ENCODE results near the gene CKS2. TPM values are rescaled to one million over a fixed set of nuclear protein-coding genes. Genes with fewer than 3 reads are reported as not detected.
"Not testable (repeated sequence)": the region's sequence is repeated elsewhere in the genome, so short reads cannot be mapped to it uniquely, and the experiment has no call there.

CKS2 gene
- 10 to 100 TPM in 3 of 4 donors, not detected in 1; 14.5 to 28.8 (median 16.0) TPM for total RNA-seq

GRCh38 chr9:89310475-89311345, at the start of gene CKS2:
TSS of gene CKS2 (plus strand) at chr9:89311195. CDS start at chr9:89311293, 98 bp downstream.
- TF ChIP-seq POLR2A (IDR thresholded peaks at IDR 0.05) (peak; percentile 97), POLR2AphosphoS5 (IDR thresholded peaks at IDR 0.05) (peak; percentile 96 to 99 (median 97)), EP300 (IDR thresholded peaks at IDR 0.05; ENCODE audit: low read depth) (peak; percentile 62)
- TF ChIP-seq, protein P1, sequence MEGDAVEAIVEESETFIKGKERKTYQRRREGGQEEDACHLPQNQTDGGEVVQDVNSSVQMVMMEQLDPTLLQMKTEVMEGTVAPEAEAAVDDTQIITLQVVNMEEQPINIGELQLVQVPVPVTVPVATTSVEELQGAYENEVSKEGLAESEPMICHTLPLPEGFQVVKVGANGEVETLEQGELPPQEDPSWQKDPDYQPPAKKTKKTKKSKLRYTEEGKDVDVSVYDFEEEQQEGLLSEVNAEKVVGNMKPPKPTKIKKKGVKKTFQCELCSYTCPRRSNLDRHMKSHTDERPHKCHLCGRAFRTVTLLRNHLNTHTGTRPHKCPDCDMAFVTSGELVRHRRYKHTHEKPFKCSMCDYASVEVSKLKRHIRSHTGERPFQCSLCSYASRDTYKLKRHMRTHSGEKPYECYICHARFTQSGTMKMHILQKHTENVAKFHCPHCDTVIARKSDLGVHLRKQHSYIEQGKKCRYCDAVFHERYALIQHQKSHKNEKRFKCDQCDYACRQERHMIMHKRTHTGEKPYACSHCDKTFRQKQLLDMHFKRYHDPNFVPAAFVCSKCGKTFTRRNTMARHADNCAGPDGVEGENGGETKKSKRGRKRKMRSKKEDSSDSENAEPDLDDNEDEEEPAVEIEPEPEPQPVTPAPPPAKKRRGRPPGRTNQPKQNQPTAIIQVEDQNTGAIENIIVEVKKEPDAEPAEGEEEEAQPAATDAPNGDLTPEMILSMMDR (IDR thresholded peaks at IDR 0.05): peak in 1 of 5 experiments; percentile 9
- H3K4me3 ChIP-seq: peak within 1 kb of the TSS; percentile 80 to 94 (median 84)
- H3K9me3 ChIP-seq: no peaks in the 10 kb centered on the region
- no peaks in the 10 kb centered on the region for H3K36me3 ChIP-seq
- H3K27ac ChIP-seq: peak within 1 kb of the TSS; percentile 96 to 100 (median 100)
- intact Hi-C loops (cut with DNase I; ENCODE audit: low total_unique reads): no loop called here
- in situ Hi-C loops (cut with MboI; ENCODE audit: low pct_ligation_motif_present in 1 of 4, low pct_unique_long_range_greater_than_20kb in 1 of 4, low sequenced_read_pairs in 3 of 4): no loop called here
- WGBS, 2 donors (ENCODE audit: low coverage in 1 of 2): 1% methylated on average over 59 of the region's 86 CpGs; no CpG with 5 or more reads in 1 of the 2 donors
- peaks cover 9 to 33% (median 19%) of the 10 kb centered on the region in 4 donors for H3K4me1 ChIP-seq
- no peaks in the 10 kb centered on the region for H3K27me3 ChIP-seq
- DNase-seq: peak; percentile 100

DNA sequence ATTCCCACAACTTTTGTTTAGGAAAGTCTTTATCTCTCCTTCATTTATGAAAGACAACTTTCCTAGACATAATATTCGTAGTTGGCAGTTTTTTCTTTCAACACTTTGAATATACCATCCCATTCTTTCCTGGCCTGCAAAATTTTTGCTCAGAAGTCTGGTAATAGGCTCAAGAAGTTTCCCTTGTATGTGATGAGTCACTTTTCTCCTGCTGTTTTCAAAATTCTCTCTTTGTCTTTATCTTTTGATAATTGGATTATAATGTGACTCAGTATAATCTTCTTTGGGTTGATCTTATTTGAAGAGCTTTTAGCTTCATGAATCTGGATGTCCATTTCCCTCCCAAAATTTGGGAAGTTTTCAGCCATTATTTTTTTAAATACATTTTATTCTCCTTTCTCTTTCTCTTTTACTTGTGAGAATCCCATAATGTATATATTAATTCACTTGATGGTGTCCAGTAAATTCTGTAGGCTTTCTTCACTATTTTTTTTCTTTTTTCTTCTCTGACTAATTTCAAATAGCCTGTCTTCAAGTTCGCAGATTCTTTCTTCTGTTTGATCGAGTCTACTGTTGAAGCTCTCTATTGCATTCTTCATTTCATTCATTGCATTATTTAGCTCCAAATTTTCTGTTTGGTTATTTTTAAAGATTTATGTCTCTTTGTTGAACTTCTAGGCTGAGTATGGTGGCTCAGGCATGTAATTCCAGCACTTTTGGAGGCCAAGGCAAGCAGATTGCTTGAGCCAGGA, 37.3 kb upstream of the CKS2 start:
- peaks cover 0 to 2% (median 0%) of the 10 kb centered on the region in 4 donors for H3K36me3 ChIP-seq
- H3K4me1 ChIP-seq: peaks cover 0 to 1% (median 0%) of the 10 kb centered on the region in 4 donors
- no peak for DNase-seq
- intact Hi-C loops (cut with DNase I; ENCODE audit: low total_unique reads): no loop called here
- H3K4me3 ChIP-seq: no peak overlapping the region
- H3K9me3 ChIP-seq: peaks cover 20% of the 10 kb centered on the region in 2 donors
- in situ Hi-C loops (cut with MboI; ENCODE audit: low pct_ligation_motif_present in 1 of 4, low pct_unique_long_range_greater_than_20kb in 1 of 4, low sequenced_read_pairs in 3 of 4): no loop called here
- WGBS, 2 donors (ENCODE audit: low coverage in 1 of 2): 95 to 96% methylated on average over 3 of the region's 3 CpGs
- TF ChIP-seq EP300 (IDR thresholded peaks at IDR 0.05; ENCODE audit: low read depth): no peak
- TF ChIP-seq POLR2A (IDR thresholded peaks at IDR 0.05): no peak
- TF ChIP-seq, protein P1 (IDR thresholded peaks at IDR 0.05): no peak
- no peak for TF ChIP-seq POLR2AphosphoS5 (IDR thresholded peaks at IDR 0.05)
- no peaks in the 10 kb centered on the region for H3K27me3 ChIP-seq
- no peak overlapping the region for H3K27ac ChIP-seq

DNA sequence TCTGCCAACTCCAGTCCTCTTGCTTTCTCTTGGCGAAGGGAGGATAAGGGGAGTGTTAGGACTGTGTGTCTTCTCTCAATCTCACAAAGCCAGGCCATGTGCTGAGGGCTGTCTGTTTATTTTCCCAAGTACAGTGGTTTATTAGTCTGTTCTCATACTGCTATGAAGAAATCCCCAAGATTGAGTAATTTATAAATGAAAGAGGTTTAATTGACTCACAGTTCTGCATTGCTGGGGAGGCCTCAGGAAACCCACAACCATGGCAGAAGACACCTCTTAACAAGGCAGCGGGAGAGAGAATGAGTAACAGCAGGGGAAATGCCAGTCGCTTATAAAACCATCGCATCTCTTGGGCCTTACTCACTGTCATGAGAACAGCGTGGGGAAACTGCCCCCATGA, 36.2 kb upstream of the CKS2 start:
- H3K4me3 ChIP-seq: no peak overlapping the region
- H3K4me1 ChIP-seq: peaks cover 0 to 7% (median 0%) of the 10 kb centered on the region in 4 donors
- H3K27me3 ChIP-seq: no peaks in the 10 kb centered on the region
- TF ChIP-seq, protein P1 (IDR thresholded peaks at IDR 0.05): no peak
- TF ChIP-seq EP300 (IDR thresholded peaks at IDR 0.05; ENCODE audit: low read depth) (no peak), POLR2A (IDR thresholded peaks at IDR 0.05) (no peak), POLR2AphosphoS5 (IDR thresholded peaks at IDR 0.05) (no peak)
- peaks cover 0 to 2% (median 0%) of the 10 kb centered on the region in 4 donors for H3K36me3 ChIP-seq
- H3K27ac ChIP-seq: no peak overlapping the region
- no peak for DNase-seq
- 57 to 74% methylated on average over 5 of the region's 5 CpGs for WGBS, 2 donors (ENCODE audit: low coverage in 1 of 2)
- peaks cover 20% of the 10 kb centered on the region in 2 donors for H3K9me3 ChIP-seq
- intact Hi-C loops (cut with DNase I; ENCODE audit: low total_unique reads): no loop called here
- in situ Hi-C loops (cut with MboI; ENCODE audit: low pct_ligation_motif_present in 1 of 4, low pct_unique_long_range_greater_than_20kb in 1 of 4, low sequenced_read_pairs in 3 of 4): no loop called here

GRCh38 chr9:89276040-89276439, 35.0 kb upstream of the CKS2 start:
- H3K36me3 ChIP-seq; H3K4me1 ChIP-seq; H3K27me3 ChIP-seq; H3K4me3 ChIP-seq; intact Hi-C loops (cut with DNase I; ENCODE audit: low total_unique reads); H3K27ac ChIP-seq; in situ Hi-C loops (cut with MboI; ENCODE audit: low pct_ligation_motif_present in 1 of 4, low pct_unique_long_range_greater_than_20kb in 1 of 4, low sequenced_read_pairs in 3 of 4); DNase-seq: not testable (repeated sequence)
- H3K9me3 ChIP-seq: peaks cover 20% of the 10 kb centered on the region in 2 donors
- WGBS, 2 donors (ENCODE audit: low coverage in 1 of 2): 100% methylated on average over 2 of the region's 2 CpGs; no CpG with 5 or more reads in 1 of the 2 donors
